H1 (cell line): ENCODE measurements around the gene MARS2. TPM values are rescaled to one million over a fixed set of nuclear protein-coding genes. Genes with fewer than 3 reads are reported as not detected.

ENCODE experiments used
- CTCF ChIA-PET: fragments of 300-600 bp; sonication (Branson Sonifier 250); formaldehyde crosslinking; loops from one replicate; lab custom pipeline; 2021; ENCODE audit not compliant: partially characterized antibody; lab: Charles Lee
- POLR2A ChIA-PET: fragments of 300-600 bp; sonication (Branson Sonifier 250); formaldehyde crosslinking; loops from one replicate; lab custom pipeline; 2021; ENCODE audit warnings: inconsistent platforms; ENCODE audit not compliant: partially characterized antibody; lab: Charles Lee
- DNase-seq, 2 experiments: peaks; one replicate each; pipeline versions ENCODE4 v3.0.0 to v3.0.0-alpha.2; 2010 to 2022; ENCODE audit warnings: low spot score in 2 of 2, low read depth in 1 of 2, mixed read lengths in 1 of 2
- FAIRE-seq: peaks from 2 replicates; lab custom pipeline; 2011; peaks lifted over from hg19 to GRCh38; lab: Jason Lieb, UNC
- H2AFZ ChIP-seq: 2 replicates; pipeline ENCODE4 v1.8.1; 2012; ENCODE audit warnings: low read length, inconsistent platforms
- H2AK5ac ChIP-seq: 2 replicates; pipeline ENCODE4 v1.6.1; 2013; ENCODE audit warnings: low read depth, low read length
- H2BK120ac ChIP-seq: replicated peaks from 2 replicates; pipeline ENCODE3; 2013; ENCODE audit warnings: low read depth, low read length, inconsistent platforms
- H2BK12ac ChIP-seq: 2 replicates; pipeline ENCODE4 v1.6.1; 2013; ENCODE audit warnings: low read depth, low read length
- H2BK15ac ChIP-seq: 2 replicates; pipeline ENCODE4 v1.6.1; 2013; ENCODE audit warnings: low read length
- H2BK20ac ChIP-seq: 2 replicates; pipeline ENCODE4 v1.6.1; 2013; ENCODE audit warnings: low read length
- H2BK5ac ChIP-seq: 2 replicates; pipeline ENCODE4 v1.6.1; 2013; ENCODE audit warnings: low read depth, low read length
- H3K14ac ChIP-seq: 2 replicates; pipeline ENCODE4 v1.6.1; 2013; ENCODE audit warnings: inconsistent platforms; ENCODE audit not compliant: insufficient read length
- H3K18ac ChIP-seq: 2 replicates; pipeline ENCODE4 v1.6.1; 2013; ENCODE audit warnings: low read length; ENCODE audit errors: extremely low read depth
- H3K23ac ChIP-seq: 2 replicates; pipeline ENCODE4 v1.6.1; 2013; ENCODE audit warnings: inconsistent platforms; ENCODE audit not compliant: insufficient read length
- H3K23me2 ChIP-seq: 2 replicates; pipeline ENCODE4 v1.6.1; 2013; ENCODE audit warnings: low read depth, low read length
- H3K27ac ChIP-seq: 2 replicates; pipeline ENCODE4 v1.6.1; 2011; ENCODE audit warnings: low read depth, low read length, inconsistent platforms
- H3K27me3 ChIP-seq, 4 experiments: replicated peaks in 1 of 4; 1 replicate in 1 of 4; 2 replicates in 3 of 4; pipeline versions ENCODE4 v1.6.1 to v1.8.1; 2011 to 2013; ENCODE audit warnings: low read length in 3 of 4, mild to moderate bottlenecking in 3 of 4, inconsistent platforms in 2 of 4, mixed read lengths in 2 of 4, moderate library complexity in 1 of 4; ENCODE audit not compliant: control insufficient read depth in 3 of 4, insufficient read depth in 3 of 4; ENCODE audit errors: extremely low read depth in 1 of 4
- H3K36me3 ChIP-seq, 4 experiments: 2 replicates each; pipeline versions ENCODE4 v1.6.1 to v1.8.1; 2011 to 2013; ENCODE audit warnings: mild to moderate bottlenecking in 4 of 4, low read length in 3 of 4, moderate library complexity in 2 of 4, control low read depth in 1 of 4, inconsistent platforms in 1 of 4; ENCODE audit not compliant: insufficient read depth in 4 of 4, control insufficient read depth in 2 of 4
- H3K4ac ChIP-seq: replicated peaks from 2 replicates; pipeline ENCODE3; 2013; ENCODE audit warnings: low read length, low read depth, mixed read lengths, inconsistent platforms; ENCODE audit not compliant: insufficient read length
- H3K4me1 ChIP-seq, 4 experiments: replicated peaks in 1 of 4; 1 replicate in 1 of 4; 2 replicates in 3 of 4; pipeline versions ENCODE4 v1.6.1 to v1.8.1; 2011 to 2013; ENCODE audit warnings: low read length in 3 of 4, inconsistent platforms in 2 of 4, mixed read lengths in 1 of 4; ENCODE audit not compliant: insufficient read depth in 4 of 4, control insufficient read depth in 3 of 4
- H3K4me2 ChIP-seq, 2 experiments: 2 replicates each; pipeline versions ENCODE4 v1.6.1 to v1.8.1; 2011 to 2013; ENCODE audit warnings: low read depth in 2 of 2, low read length in 2 of 2, control low read depth in 1 of 2, inconsistent platforms in 1 of 2, mild to moderate bottlenecking in 1 of 2; ENCODE audit not compliant: insufficient read depth in 1 of 2
- H3K4me3 ChIP-seq, 4 experiments: fragments of 200-600, 300-600 bp in 1 of 4; sonication (generic), shearing (Covaris generic), sonication (Bioruptor Twin) in 1 of 4; 2 replicates each; pipeline versions ENCODE4 v1.5.1 to v1.8.1; 2011 to 2016; ENCODE audit warnings: low read length in 4 of 4, low read depth in 3 of 4, control low read depth in 2 of 4, inconsistent platforms in 2 of 4, mild to moderate bottlenecking in 2 of 4, mixed read lengths in 1 of 4, moderate library complexity in 1 of 4; ENCODE audit not compliant: insufficient read depth in 2 of 4; ENCODE audit errors: extremely low read depth in 1 of 4
- H3K56ac ChIP-seq: replicated peaks from 2 replicates; pipeline ENCODE3; 2013; ENCODE audit warnings: low read depth, mild to moderate bottlenecking, mixed read lengths, low read length, inconsistent platforms; ENCODE audit not compliant: insufficient read length
- H3K79me1 ChIP-seq: 2 replicates; pipeline ENCODE4 v1.6.1; 2013; ENCODE audit warnings: low read depth, low read length, control low read depth
- H3K79me2 ChIP-seq, 2 experiments: 2 replicates each; pipeline versions ENCODE4 v1.6.1 to v1.8.1; 2012 to 2013; ENCODE audit warnings: low read length in 2 of 2, mild to moderate bottlenecking in 2 of 2, inconsistent platforms in 1 of 2; ENCODE audit not compliant: insufficient read depth in 2 of 2, control insufficient read depth in 1 of 2
- H3K9ac ChIP-seq, 4 experiments: replicated peaks in 1 of 4; 1 replicate in 1 of 4; 2 replicates in 3 of 4; pipeline versions ENCODE4 v1.6.1 to v1.8.1; 2011 to 2013; ENCODE audit warnings: low read depth in 3 of 4, low read length in 3 of 4, control low read depth in 2 of 4, mild to moderate bottlenecking in 2 of 4, moderate library complexity in 2 of 4, inconsistent platforms in 1 of 4; ENCODE audit errors: extremely low read depth in 1 of 4
- H3K9me3 ChIP-seq, 2 experiments: 2 replicates each; pipeline versions ENCODE4 v1.6.1 to v1.8.1; 2012 to 2013; ENCODE audit warnings: mild to moderate bottlenecking in 2 of 2, moderate library complexity in 2 of 2, control low read depth in 1 of 2, inconsistent platforms in 1 of 2, low read depth in 1 of 2, low read length in 1 of 2, mixed read lengths in 1 of 2; ENCODE audit not compliant: insufficient read depth in 2 of 2
- H4K20me1 ChIP-seq, 2 experiments: replicated peaks in 1 of 2; 2 replicates each; pipeline versions ENCODE3 to v1.8.1; 2011 to 2013; ENCODE audit warnings: inconsistent platforms in 2 of 2, low read length in 2 of 2, mild to moderate bottlenecking in 1 of 2; ENCODE audit not compliant: insufficient read depth in 2 of 2, control insufficient read depth in 1 of 2
- H4K5ac ChIP-seq: 2 replicates; pipeline ENCODE4 v1.6.1; 2013; ENCODE audit warnings: low read length, low read depth, mixed read lengths, inconsistent platforms; ENCODE audit not compliant: insufficient read length
- H4K8ac ChIP-seq: 2 replicates; pipeline ENCODE4 v1.8.0; 2013; ENCODE audit warnings: mild to moderate bottlenecking, moderate library complexity, low read length, inconsistent platforms; ENCODE audit not compliant: insufficient read depth; ENCODE audit errors: extremely low read depth
- H4K91ac ChIP-seq: replicated peaks from 2 replicates; pipeline ENCODE3; 2013; ENCODE audit warnings: low read length, mixed read lengths, inconsistent platforms; ENCODE audit not compliant: insufficient read length
- ATF3 ChIP-seq: IDR thresholded peaks from 2 replicates; pipeline ENCODE4 v1.6.1; 2011; ENCODE audit warnings: low read depth, mild to moderate bottlenecking, low read length; ENCODE audit not compliant: insufficient read depth
- BACH1 ChIP-seq: IDR thresholded peaks from 2 replicates; pipeline ENCODE4 v1.6.1; 2012; ENCODE audit warnings: low read length, improper control_type of control experiment
- BCL11A ChIP-seq, 2 experiments: IDR thresholded peaks; one replicate each; pipeline ENCODE4 v1.6.1; 2011; ENCODE audit warnings: low read depth in 2 of 2, low read length in 2 of 2, mild to moderate bottlenecking in 2 of 2
- CBX5 ChIP-seq: fragments of 300-800, 300-1000 bp; sonication (generic); IDR thresholded peaks from 2 replicates; pipeline ENCODE4 v1.7.1; 2016; ENCODE audit warnings: antibody characterized with exemption, low read length, low read depth
- CHD2 ChIP-seq: IDR thresholded peaks from 2 replicates; pipeline ENCODE4 v1.6.1; 2012; ENCODE audit warnings: low read length, improper control_type of control experiment
- CREB1 ChIP-seq: IDR thresholded peaks from 2 replicates; pipeline ENCODE4 v1.6.1; 2012; ENCODE audit warnings: inconsistent platforms
- EGR1 ChIP-seq: IDR thresholded peaks from 2 replicates; pipeline ENCODE4 v1.6.1; 2011; ENCODE audit warnings: low read depth, low read length, borderline replicate concordance
- FOSL1 ChIP-seq: IDR thresholded peaks from 2 replicates; pipeline ENCODE4 v1.6.1; 2011; ENCODE audit warnings: mild to moderate bottlenecking, low read depth, low read length, moderate library complexity; ENCODE audit not compliant: insufficient read depth
- HDAC6 ChIP-seq: IDR thresholded peaks from one replicate; pipeline ENCODE4 v1.7.1; 2012; ENCODE audit warnings: low read depth, mild to moderate bottlenecking, inconsistent platforms, low read length, moderate library complexity
- NRF1 ChIP-seq: IDR thresholded peaks from 2 replicates; pipeline ENCODE4 v1.6.1; 2011; ENCODE audit warnings: mild to moderate bottlenecking, low read depth, low read length, improper control_type of control experiment
- PHF8 ChIP-seq: fragments of 200-600 bp; sonication (generic); conservative IDR thresholded peaks from 2 replicates; pipeline ENCODE4 v1.7.1; 2012; ENCODE audit warnings: low read depth, mild to moderate bottlenecking, inconsistent platforms, low read length, moderate library complexity
- POU5F1 ChIP-seq: IDR thresholded peaks from 2 replicates; pipeline ENCODE4 v1.6.1; 2011; ENCODE audit warnings: low read depth, mild to moderate bottlenecking, low read length, moderate library complexity
- RNF2 ChIP-seq: fragments of 200-900, 300-1000 bp; sonication (generic); IDR thresholded peaks from 2 replicates; pipeline ENCODE4 v1.7.1; 2016; ENCODE audit warnings: borderline replicate concordance, low read depth, mild to moderate bottlenecking, antibody characterized with exemption, low read length; ENCODE audit not compliant: poor library complexity, severe bottlenecking; ENCODE audit errors: missing control alignments
- SIRT6 ChIP-seq: IDR thresholded peaks from one replicate; pipeline ENCODE4 v1.7.1; 2012; ENCODE audit warnings: low read length, inconsistent platforms
- SP4 ChIP-seq: IDR thresholded peaks from 2 replicates; pipeline ENCODE4 v1.6.1; 2012; ENCODE audit warnings: low read length, inconsistent platforms
- TBP ChIP-seq: IDR thresholded peaks from 2 replicates; pipeline ENCODE4 v1.6.1; 2011; ENCODE audit warnings: low read depth, low read length, improper control_type of control experiment
- YY1 ChIP-seq: IDR thresholded peaks from 2 replicates; pipeline ENCODE4 v1.6.1; 2011; ENCODE audit warnings: low read depth, mild to moderate bottlenecking, low read length
- polyA plus RNA-seq, 7 experiments: library from polyadenylated mRNA; depleted of rRNA in 3 of 7; stranded (reverse) in 5 of 7; unstranded in 2 of 7; fragments of >200 nt in 5 of 7; fragments of 200-250 nt in 2 of 7; gene quantifications; 1 replicate in 5 of 7; 2 replicates in 1 of 7; 4 replicates in 1 of 7; pipeline versions ENCODE4 v1.2.1 to v1.2.3, GENCODE V29; 2011 to 2013; ENCODE audit warnings: missing spikeins in 2 of 7, mixed read lengths in 2 of 7
- total RNA-seq: library from RNA; stranded (reverse); fragmentation: NEBNext Ultra II Directional; extraction: Animal tissue kit (Norgen Biotek cat#: 25700); gene quantifications from 2 replicates; pipeline ENCODE4 v1.2.1, GENCODE V29; 2021

MARS2 gene
- total and polyA plus RNA-seq, 2 of the 8 experiments (the other 6 are each of a cell fraction or from before 2014, with no cell fraction given) = 15.7 to 27.2 TPM

- H3K23ac ChIP-seq = no peak overlapping the region
- no peak overlapping the region for H3K56ac ChIP-seq
- H3K23me2 ChIP-seq = no peaks in the 10 kb centered on the region
- no peak overlapping the region for H3K4me2 ChIP-seq
- H3K36me3 ChIP-seq = no peaks in the 10 kb centered on the region
- H4K91ac ChIP-seq = no peak overlapping the region
- no peaks in the 10 kb centered on the region for H3K27me3 ChIP-seq
- TF ChIP-seq BCL11A (IDR thresholded peaks at IDR 0.05; ENCODE audit: low read depth in 2 of 2, low read length in 2 of 2) (no peak), NRF1 (no peak), PHF8 (no peak), CHD2 (no peak), TBP (no peak), EGR1 (no peak), BACH1 (no peak), POU5F1 (no peak), CBX5 (no peak), SIRT6 (no peak), SP4 (no peak), FOSL1 (no peak), ATF3 (no peak), RNF2 (no peak), HDAC6 (no peak), YY1 (no peak), CREB1 (no peak)
- TF ChIP-seq, all 59 proteins: peak for 0
- no peak overlapping the region for H2BK12ac ChIP-seq
- H4K20me1 ChIP-seq = no peaks in the 10 kb centered on the region
- H3K79me2 ChIP-seq = no peaks in the 10 kb centered on the region; a peak in 1 of 4 replicates
- H4K5ac ChIP-seq = no peak overlapping the region
- no peaks in the 10 kb centered on the region for H3K79me1 ChIP-seq
- peaks cover 0 to 7% (median 5%) of the 10 kb centered on the region in 4 experiments; a peak in 5 of 7 replicates for H3K4me1 ChIP-seq
- CTCF ChIA-PET = no interaction called here
- H3K9me3 ChIP-seq = 0 out of 4 replicates have a peak, but pooled peaks cover 5 to 6% of the 10 kb centered on the region in 2 experiments
- H2BK120ac ChIP-seq = no peak overlapping the region
- H3K4me3 ChIP-seq = no peak overlapping the region
- no peak overlapping the region for H2AK5ac ChIP-seq
- FAIRE-seq = no peak
- H4K8ac ChIP-seq = no peak overlapping the region
- no peak overlapping the region for H3K14ac ChIP-seq
- POLR2A ChIA-PET = no interaction called here
- no peak overlapping the region for H2BK15ac ChIP-seq
- no peak overlapping the region for H2AFZ ChIP-seq
- H2BK20ac ChIP-seq = no peak overlapping the region
- H3K27ac ChIP-seq = no peak overlapping the region
- H3K18ac ChIP-seq = no peak overlapping the region
- H3K4ac ChIP-seq = no peak overlapping the region
- no peak overlapping the region for H3K9ac ChIP-seq
- no peak for DNase-seq
- H2BK5ac ChIP-seq = no peak overlapping the region
Observed at GRCh38 chr2:197666277-197666676, 38.9 kb upstream of the MARS2 start.
